H1 (cell line): ENCODE measurements around the gene PAK6.

Experiments used
- CBX5 ChIP-seq: fragments of 300-800, 300-1000 bp; sonication (generic); IDR thresholded peaks from 2 replicates; pipeline ENCODE4 v1.7.1; 2016; ENCODE audit warnings: antibody characterized with exemption, low read length, low read depth
- CTCF ChIP-seq, 3 experiments: IDR thresholded peaks; 1 replicate in 2 of 3; 2 replicates in 1 of 3; pipeline versions ENCODE4 v1.5.1 to v1.6.1; 2011; ENCODE audit warnings: low read length in 3 of 3, mild to moderate bottlenecking in 3 of 3, inconsistent platforms in 2 of 3, low read depth in 1 of 3, moderate library complexity in 1 of 3; ENCODE audit not compliant: insufficient read depth in 1 of 3; ENCODE audit errors: control extremely low read depth in 1 of 3

GRCh38 chr15:40306371-40306770 is 67.5 kb downstream of the PAK6 start:
- TF ChIP-seq CBX5 = no peak
- no peak for TF ChIP-seq CTCF (IDR thresholded peaks at IDR 0.05; ENCODE audit: control extremely low read depth in 1 of 3, insufficient read depth in 1 of 3, low read depth in 1 of 3, low read length in 3 of 3)
